ENCODE data around the gene NAA25. TPM values are rescaled to one million over a fixed set of nuclear protein-coding genes. Genes with fewer than 3 reads are reported as not detected.
"Not testable (repeated sequence)": the region's sequence is repeated elsewhere in the genome, so short reads cannot be mapped to it uniquely, and the experiment has no call there.

Gene NAA25
- total RNA-seq, 1 donor from 2014 or later: 29.8 TPM

GRCh38 chr12:112117685-112118084, 9.1 kb upstream of the NAA25 start:
- FAIRE-seq (no peak), DNase-seq (ENCODE audit: low spot score in 2 of 2) (no peak)

- FAIRE-seq: no peak
- peak; percentile 49 to 64 for DNase-seq (ENCODE audit: low spot score in 2 of 2)
Measured at GRCh38 chr12:112116232-112117060, 7.9 kb upstream of the NAA25 start.

GRCh38 chr12:112115259-112116045, 6.9 kb upstream of the NAA25 start:
- DNase-seq (ENCODE audit: low spot score in 2 of 2) (no peak), FAIRE-seq (no peak)

GRCh38 chr12:112112409-112113133, 4.0 kb upstream of the NAA25 start:
- FAIRE-seq: no peak
- DNase-seq (ENCODE audit: low spot score in 2 of 2): no peak

- no peak for FAIRE-seq
Measured at GRCh38 chr12:112111931-112112330, 3.3 kb upstream of the NAA25 start.

GRCh38 chr12:112110787-112111662, 2.4 kb upstream of the NAA25 start:
- not testable (repeated sequence) for FAIRE-seq; DNase-seq (ENCODE audit: low spot score in 2 of 2)

More at GRCh38 chr12:112111931-112112330, 3.3 kb upstream of the NAA25 start:
- DNase-seq (ENCODE audit: low spot score in 2 of 2): no peak

- FAIRE-seq (no peak), DNase-seq (ENCODE audit: low spot score in 2 of 2) (no peak)
Measured at GRCh38 chr12:112107306-112108201, 1.0 kb downstream of the NAA25 start.

- DNase-seq (ENCODE audit: low spot score in 2 of 2) (no peak), FAIRE-seq (no peak)
Measured at GRCh38 chr12:112105891-112106290, 2.7 kb downstream of the NAA25 start.

GRCh38 chr12:112103758-112104503, 4.7 kb downstream of the NAA25 start:
- FAIRE-seq: no peak

GRCh38 chr12:112102746-112103145, 5.8 kb downstream of the NAA25 start:
- not testable (repeated sequence) for DNase-seq (ENCODE audit: low spot score in 2 of 2); FAIRE-seq

More at GRCh38 chr12:112103758-112104503, 4.7 kb downstream of the NAA25 start:
- no peak for DNase-seq (ENCODE audit: low spot score in 2 of 2)

- no peak for DNase-seq (ENCODE audit: low spot score in 2 of 2)
Measured at GRCh38 chr12:112102127-112102526, 6.5 kb downstream of the NAA25 start.

GRCh38 chr12:112100500-112100899, 8.1 kb downstream of the NAA25 start:
- FAIRE-seq; DNase-seq (ENCODE audit: low spot score in 2 of 2): not testable (repeated sequence)

More at GRCh38 chr12:112102127-112102526, 6.5 kb downstream of the NAA25 start:
- FAIRE-seq: no peak

- FAIRE-seq (no peak), DNase-seq (ENCODE audit: low spot score in 2 of 2) (no peak)
Measured at GRCh38 chr12:112097641-112098040, 10.9 kb downstream of the NAA25 start.

- FAIRE-seq (no peak), DNase-seq (ENCODE audit: low spot score in 2 of 2) (no peak)
Measured at GRCh38 chr12:112096667-112097066, 11.9 kb downstream of the NAA25 start.

GRCh38 chr12:112096070-112096469, 12.5 kb downstream of the NAA25 start:
- no peak for FAIRE-seq

GRCh38 chr12:112091563-112091962, 17.0 kb downstream of the NAA25 start:
- DNase-seq (ENCODE audit: low spot score in 2 of 2): no peak
- FAIRE-seq: no peak

More at GRCh38 chr12:112096070-112096469, 12.5 kb downstream of the NAA25 start:
- no peak for DNase-seq (ENCODE audit: low spot score in 2 of 2)

- DNase-seq (ENCODE audit: low spot score in 2 of 2) (no peak), FAIRE-seq (no peak)
Measured at GRCh38 chr12:112087851-112088250, 20.7 kb downstream of the NAA25 start.
